ENCODE data around the gene PLXNA1. TPM values are rescaled to one million over a fixed set of nuclear protein-coding genes. Genes with fewer than 3 reads are reported as not detected.

Gene PLXNA1
- polyA plus RNA-seq, 1 of the 3 experiments (the other 2 are of a cell fraction): 48.1 TPM

DNA sequence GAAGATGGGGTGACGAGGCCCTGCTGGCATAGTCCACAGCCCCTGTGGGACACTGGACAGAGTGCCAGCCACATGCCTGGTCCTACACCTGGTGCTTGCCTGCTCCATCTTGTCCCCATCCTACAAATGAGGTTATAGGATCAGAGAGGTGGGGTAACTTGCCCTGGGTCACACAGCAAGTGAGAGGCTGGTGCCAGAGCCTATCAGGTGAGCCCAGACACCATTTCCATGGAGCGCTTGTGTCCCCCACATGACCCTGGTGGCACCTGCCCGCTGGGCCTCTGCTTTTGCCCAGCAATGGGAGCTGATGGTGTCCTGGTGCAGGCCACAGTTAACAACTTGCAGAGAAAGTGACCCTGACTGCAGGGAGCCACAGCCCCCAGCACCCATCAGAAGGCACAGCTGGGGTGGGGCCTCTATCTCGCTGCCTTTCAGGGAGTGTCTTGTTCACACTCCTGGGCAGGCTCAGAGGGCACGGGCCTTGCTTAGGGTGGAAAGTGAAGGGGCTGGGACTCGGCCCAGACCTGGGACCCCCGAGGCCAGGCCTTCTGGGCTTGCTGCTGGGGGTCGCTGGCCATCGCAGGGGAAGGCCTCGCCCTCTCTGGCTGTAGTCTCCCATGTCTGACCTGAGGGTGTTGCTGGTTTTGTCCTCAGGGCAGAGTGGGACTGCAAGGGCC is 7.2 kb downstream of the PLXNA1 start:
- peaks cover 100% of the 10 kb centered on the region for H3K79me2 ChIP-seq (ENCODE audit: insufficient read depth)
- H3K9me2 ChIP-seq: no peaks in the 10 kb centered on the region
- peaks cover 100% of the 10 kb centered on the region for H4K20me1 ChIP-seq (ENCODE audit: insufficient read depth)
- H3K9me3 ChIP-seq: no peaks in the 10 kb centered on the region
- H3K27me3 ChIP-seq (ENCODE audit: insufficient read depth): no peaks in the 10 kb centered on the region
- H2AFZ ChIP-seq (ENCODE audit: low read depth): no peak overlapping the region
- H3F3A ChIP-seq (replicated peaks; ENCODE audit: insufficient read depth): no peaks in the 10 kb centered on the region
- no peak overlapping the region for H3K4me3 ChIP-seq (ENCODE audit: low read depth in 2 of 2, low read length in 1 of 2)
- ChIA-PET CTCF (interaction anchor here (1.5 to 2.5 kb wide), 2 partner anchors 310 to 465 kb away, joined by 8 to 10 read pairs; no protein-coding TSS in a partner anchor), POLR2A (no interaction called here)
- H3K9ac ChIP-seq: no peak overlapping the region
- H3K4me1 ChIP-seq (ENCODE audit: control insufficient read depth in 1 of 2, insufficient read depth in 2 of 2, low read depth in 1 of 2, low read length in 1 of 2): peaks cover 14 to 26% of the 10 kb centered on the region in 2 experiments; a peak in 2 of 4 replicates
- no peak for DNase-seq
- peaks cover 0 to 49% of the 10 kb centered on the region in 2 experiments for H3K36me3 ChIP-seq (replicated peaks in 1 of 2; ENCODE audit: control insufficient read depth in 1 of 2, insufficient read depth in 2 of 2, low read length in 1 of 2)
- H3K27ac ChIP-seq (ENCODE audit: low read depth in 2 of 2, low read length in 1 of 2): no peak overlapping the region
- TF ChIP-seq, protein P1, sequence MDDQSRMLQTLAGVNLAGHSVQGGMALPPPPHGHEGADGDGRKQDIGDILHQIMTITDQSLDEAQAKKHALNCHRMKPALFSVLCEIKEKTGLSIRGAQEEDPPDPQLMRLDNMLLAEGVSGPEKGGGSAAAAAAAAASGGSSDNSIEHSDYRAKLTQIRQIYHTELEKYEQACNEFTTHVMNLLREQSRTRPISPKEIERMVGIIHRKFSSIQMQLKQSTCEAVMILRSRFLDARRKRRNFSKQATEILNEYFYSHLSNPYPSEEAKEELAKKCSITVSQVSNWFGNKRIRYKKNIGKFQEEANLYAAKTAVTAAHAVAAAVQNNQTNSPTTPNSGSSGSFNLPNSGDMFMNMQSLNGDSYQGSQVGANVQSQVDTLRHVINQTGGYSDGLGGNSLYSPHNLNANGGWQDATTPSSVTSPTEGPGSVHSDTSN (IDR thresholded peaks at IDR 0.05): no peak
- TF ChIP-seq EZH2phosphoT487 (IDR thresholded peaks at IDR 0.05; ENCODE audit: borderline replicate concordance, low read depth): no peak
- TF ChIP-seq, protein P2, sequence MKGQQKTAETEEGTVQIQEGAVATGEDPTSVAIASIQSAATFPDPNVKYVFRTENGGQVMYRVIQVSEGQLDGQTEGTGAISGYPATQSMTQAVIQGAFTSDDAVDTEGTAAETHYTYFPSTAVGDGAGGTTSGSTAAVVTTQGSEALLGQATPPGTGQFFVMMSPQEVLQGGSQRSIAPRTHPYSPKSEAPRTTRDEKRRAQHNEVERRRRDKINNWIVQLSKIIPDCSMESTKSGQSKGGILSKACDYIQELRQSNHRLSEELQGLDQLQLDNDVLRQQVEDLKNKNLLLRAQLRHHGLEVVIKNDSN (IDR thresholded peaks at IDR 0.05; ENCODE audit: borderline replicate concordance, low read depth): no peak
- TF ChIP-seq, protein P3, sequence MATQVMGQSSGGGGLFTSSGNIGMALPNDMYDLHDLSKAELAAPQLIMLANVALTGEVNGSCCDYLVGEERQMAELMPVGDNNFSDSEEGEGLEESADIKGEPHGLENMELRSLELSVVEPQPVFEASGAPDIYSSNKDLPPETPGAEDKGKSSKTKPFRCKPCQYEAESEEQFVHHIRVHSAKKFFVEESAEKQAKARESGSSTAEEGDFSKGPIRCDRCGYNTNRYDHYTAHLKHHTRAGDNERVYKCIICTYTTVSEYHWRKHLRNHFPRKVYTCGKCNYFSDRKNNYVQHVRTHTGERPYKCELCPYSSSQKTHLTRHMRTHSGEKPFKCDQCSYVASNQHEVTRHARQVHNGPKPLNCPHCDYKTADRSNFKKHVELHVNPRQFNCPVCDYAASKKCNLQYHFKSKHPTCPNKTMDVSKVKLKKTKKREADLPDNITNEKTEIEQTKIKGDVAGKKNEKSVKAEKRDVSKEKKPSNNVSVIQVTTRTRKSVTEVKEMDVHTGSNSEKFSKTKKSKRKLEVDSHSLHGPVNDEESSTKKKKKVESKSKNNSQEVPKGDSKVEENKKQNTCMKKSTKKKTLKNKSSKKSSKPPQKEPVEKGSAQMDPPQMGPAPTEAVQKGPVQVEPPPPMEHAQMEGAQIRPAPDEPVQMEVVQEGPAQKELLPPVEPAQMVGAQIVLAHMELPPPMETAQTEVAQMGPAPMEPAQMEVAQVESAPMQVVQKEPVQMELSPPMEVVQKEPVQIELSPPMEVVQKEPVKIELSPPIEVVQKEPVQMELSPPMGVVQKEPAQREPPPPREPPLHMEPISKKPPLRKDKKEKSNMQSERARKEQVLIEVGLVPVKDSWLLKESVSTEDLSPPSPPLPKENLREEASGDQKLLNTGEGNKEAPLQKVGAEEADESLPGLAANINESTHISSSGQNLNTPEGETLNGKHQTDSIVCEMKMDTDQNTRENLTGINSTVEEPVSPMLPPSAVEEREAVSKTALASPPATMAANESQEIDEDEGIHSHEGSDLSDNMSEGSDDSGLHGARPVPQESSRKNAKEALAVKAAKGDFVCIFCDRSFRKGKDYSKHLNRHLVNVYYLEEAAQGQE (IDR thresholded peaks at IDR 0.05; ENCODE audit: low read depth, low read length): no peak
- TF ChIP-seq MEF2A (IDR thresholded peaks at IDR 0.05; ENCODE audit: borderline replicate concordance, low read depth): no peak
- TF ChIP-seq POLR2AphosphoS5 (IDR thresholded peaks at IDR 0.05; ENCODE audit: low read depth, low read length): no peak
- TF ChIP-seq ELF1 (IDR thresholded peaks at IDR 0.05): no peak
- TF ChIP-seq TAF1 (IDR thresholded peaks at IDR 0.05; ENCODE audit: borderline replicate concordance, low read depth, low read length): no peak
- TF ChIP-seq GABPA (IDR thresholded peaks at IDR 0.05; ENCODE audit: low read depth): no peak
- TF ChIP-seq, protein P4, sequence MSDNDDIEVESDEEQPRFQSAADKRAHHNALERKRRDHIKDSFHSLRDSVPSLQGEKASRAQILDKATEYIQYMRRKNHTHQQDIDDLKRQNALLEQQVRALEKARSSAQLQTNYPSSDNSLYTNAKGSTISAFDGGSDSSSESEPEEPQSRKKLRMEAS (IDR thresholded peaks at IDR 0.05; ENCODE audit: low read depth): no peak
- TF ChIP-seq RCOR1 (IDR thresholded peaks at IDR 0.05; ENCODE audit: low read length): no peak
- no peak for TF ChIP-seq YY1 (IDR thresholded peaks at IDR 0.05; ENCODE audit: low read depth)
- no peak for TF ChIP-seq NFIC (IDR thresholded peaks at IDR 0.05; ENCODE audit: borderline replicate concordance)
- no peak for TF ChIP-seq CHD2 (IDR thresholded peaks at IDR 0.05; ENCODE audit: low read length, partially characterized antibody)
- no peak for TF ChIP-seq RAD21 (IDR thresholded peaks at IDR 0.05; ENCODE audit: low read length)
- no peak for TF ChIP-seq SIN3A (IDR thresholded peaks at IDR 0.05; ENCODE audit: borderline replicate concordance, low read depth, low read length)
- TF ChIP-seq, protein P5, sequence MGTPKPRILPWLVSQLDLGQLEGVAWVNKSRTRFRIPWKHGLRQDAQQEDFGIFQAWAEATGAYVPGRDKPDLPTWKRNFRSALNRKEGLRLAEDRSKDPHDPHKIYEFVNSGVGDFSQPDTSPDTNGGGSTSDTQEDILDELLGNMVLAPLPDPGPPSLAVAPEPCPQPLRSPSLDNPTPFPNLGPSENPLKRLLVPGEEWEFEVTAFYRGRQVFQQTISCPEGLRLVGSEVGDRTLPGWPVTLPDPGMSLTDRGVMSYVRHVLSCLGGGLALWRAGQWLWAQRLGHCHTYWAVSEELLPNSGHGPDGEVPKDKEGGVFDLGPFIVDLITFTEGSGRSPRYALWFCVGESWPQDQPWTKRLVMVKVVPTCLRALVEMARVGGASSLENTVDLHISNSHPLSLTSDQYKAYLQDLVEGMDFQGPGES (IDR thresholded peaks at IDR 0.05; ENCODE audit: low read depth, low read length): no peak
- TF ChIP-seq RFX5 (IDR thresholded peaks at IDR 0.05; ENCODE audit: low read length): no peak
- TF ChIP-seq, protein P6, sequence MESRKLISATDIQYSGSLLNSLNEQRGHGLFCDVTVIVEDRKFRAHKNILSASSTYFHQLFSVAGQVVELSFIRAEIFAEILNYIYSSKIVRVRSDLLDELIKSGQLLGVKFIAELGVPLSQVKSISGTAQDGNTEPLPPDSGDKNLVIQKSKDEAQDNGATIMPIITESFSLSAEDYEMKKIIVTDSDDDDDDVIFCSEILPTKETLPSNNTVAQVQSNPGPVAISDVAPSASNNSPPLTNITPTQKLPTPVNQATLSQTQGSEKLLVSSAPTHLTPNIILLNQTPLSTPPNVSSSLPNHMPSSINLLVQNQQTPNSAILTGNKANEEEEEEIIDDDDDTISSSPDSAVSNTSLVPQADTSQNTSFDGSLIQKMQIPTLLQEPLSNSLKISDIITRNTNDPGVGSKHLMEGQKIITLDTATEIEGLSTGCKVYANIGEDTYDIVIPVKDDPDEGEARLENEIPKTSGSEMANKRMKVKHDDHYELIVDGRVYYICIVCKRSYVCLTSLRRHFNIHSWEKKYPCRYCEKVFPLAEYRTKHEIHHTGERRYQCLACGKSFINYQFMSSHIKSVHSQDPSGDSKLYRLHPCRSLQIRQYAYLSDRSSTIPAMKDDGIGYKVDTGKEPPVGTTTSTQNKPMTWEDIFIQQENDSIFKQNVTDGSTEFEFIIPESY (IDR thresholded peaks at IDR 0.05; ENCODE audit: borderline replicate concordance, low read depth): no peak
- H3K4me2 ChIP-seq: no peak overlapping the region
- WGBS (ENCODE audit: low lambda C conversion rate): 90% methylated on average over 2 of the region's 10 CpGs

Measured in SK-N-SH (cell line).